Stimulated activated naive CD8-positive, alpha-beta T cell treated with anti-CD3 and anti-CD28 coated beads, Interleukin-15, Interleukin-2, amounts not matched to agents 100 ng/mL and 50 ng/mL, for 24 hours (primary cell): Measurements from ENCODE around the gene GPR21.

ENCODE experiments used
- H3K27ac Mint-ChIP-seq: one replicate; pipeline ENCODE4 v1.8.0; 2021; ENCODE audit warnings: mild to moderate bottlenecking, mixed read lengths
- H3K27me3 Mint-ChIP-seq: one replicate; pipeline ENCODE4 v1.8.0; 2021; ENCODE audit warnings: mixed read lengths
- H3K36me3 Mint-ChIP-seq: one replicate; pipeline ENCODE4 v1.8.0; 2021; ENCODE audit warnings: low read depth, mixed read lengths
- H3K4me1 Mint-ChIP-seq: one replicate; pipeline ENCODE4 v1.8.0; 2021; ENCODE audit warnings: low read depth, mixed read lengths
- H3K4me3 Mint-ChIP-seq: one replicate; pipeline ENCODE4 v1.8.0; 2021; ENCODE audit warnings: mild to moderate bottlenecking, mixed read lengths
- H3K9me3 Mint-ChIP-seq: one replicate; pipeline ENCODE4 v1.8.0; 2021; ENCODE audit warnings: mixed read lengths

The GPR21 gene

GRCh38 chr9:123033352-123033751 lies at the start of gene GPR21:
Gene GPR21, plus strand, starts transcription at chr9:123033667. Its CDS starts 900 bp downstream, at chr9:123034567.
- Mint-ChIP-seq H3K36me3 (peaks cover 26% of the 10 kb centered on the region), H3K4me1 (peaks cover 15% of the 10 kb centered on the region), H3K4me3 (no peak within 1 kb of the TSS), H3K27me3 (no peaks in the 10 kb centered on the region), H3K9me3 (no peaks in the 10 kb centered on the region), H3K27ac (no peak within 1 kb of the TSS)

GRCh38 chr9:122986010-122986409 lies 47.5 kb upstream of the GPR21 start:
- Mint-ChIP-seq H3K9me3 (no peaks in the 10 kb centered on the region), H3K36me3 (peaks cover 22% of the 10 kb centered on the region), H3K4me3 (no peak overlapping the region), H3K27me3 (no peaks in the 10 kb centered on the region), H3K4me1 (peaks cover 5% of the 10 kb centered on the region), H3K27ac (no peak overlapping the region)

- Mint-ChIP-seq H3K27ac (no peak overlapping the region), H3K27me3 (no peaks in the 10 kb centered on the region)
These were observed 45.3 kb upstream of the GPR21 start for GRCh38 chr9:122988141-122988540.

GRCh38 chr9:122988920-122989621 lies 44.4 kb upstream of the GPR21 start:
- H3K27me3 Mint-ChIP-seq = no peaks in the 10 kb centered on the region
- H3K36me3 Mint-ChIP-seq = peaks cover 22% of the 10 kb centered on the region
- H3K9me3 Mint-ChIP-seq = no peaks in the 10 kb centered on the region
- H3K4me1 Mint-ChIP-seq = peaks cover 8% of the 10 kb centered on the region
- no peak overlapping the region for H3K27ac Mint-ChIP-seq
- no peak overlapping the region for H3K4me3 Mint-ChIP-seq

More at GRCh38 chr9:122988141-122988540, 45.3 kb upstream of the GPR21 start:
- H3K36me3 Mint-ChIP-seq = peaks cover 22% of the 10 kb centered on the region
- no peak overlapping the region for H3K4me3 Mint-ChIP-seq
- H3K9me3 Mint-ChIP-seq = no peaks in the 10 kb centered on the region
- peaks cover 8% of the 10 kb centered on the region for H3K4me1 Mint-ChIP-seq

- H3K36me3 Mint-ChIP-seq = peaks cover 27% of the 10 kb centered on the region
- no peak overlapping the region for H3K4me3 Mint-ChIP-seq
- no peaks in the 10 kb centered on the region for H3K27me3 Mint-ChIP-seq
- H3K27ac Mint-ChIP-seq = no peak overlapping the region
- H3K4me1 Mint-ChIP-seq = peaks cover 8% of the 10 kb centered on the region
- H3K9me3 Mint-ChIP-seq = no peaks in the 10 kb centered on the region
These were observed 42.1 kb upstream of the GPR21 start for GRCh38 chr9:122991370-122991830.

GRCh38 chr9:122996586-122996985 lies 36.9 kb upstream of the GPR21 start:
- Mint-ChIP-seq H3K4me1 (peaks cover 1% of the 10 kb centered on the region), H3K36me3 (peaks cover 56% of the 10 kb centered on the region), H3K27ac (no peak overlapping the region), H3K27me3 (no peaks in the 10 kb centered on the region), H3K4me3 (no peak overlapping the region), H3K9me3 (no peaks in the 10 kb centered on the region)

GRCh38 chr9:122998448-122998847 lies 35.0 kb upstream of the GPR21 start:
- no peaks in the 10 kb centered on the region for H3K9me3 Mint-ChIP-seq
- H3K4me1 Mint-ChIP-seq = no peaks in the 10 kb centered on the region
- H3K27ac Mint-ChIP-seq = no peak overlapping the region
- no peak overlapping the region for H3K4me3 Mint-ChIP-seq
- peaks cover 59% of the 10 kb centered on the region for H3K36me3 Mint-ChIP-seq
- H3K27me3 Mint-ChIP-seq = no peaks in the 10 kb centered on the region

- no peak overlapping the region for H3K4me3 Mint-ChIP-seq
These were observed 32.9 kb upstream of the GPR21 start for GRCh38 chr9:123000371-123001068.

GRCh38 chr9:123002754-123003153 lies 30.7 kb upstream of the GPR21 start:
- Mint-ChIP-seq H3K4me1 (no peaks in the 10 kb centered on the region), H3K27ac (no peak overlapping the region), H3K36me3 (peaks cover 43% of the 10 kb centered on the region), H3K9me3 (no peaks in the 10 kb centered on the region), H3K4me3 (no peak overlapping the region), H3K27me3 (no peaks in the 10 kb centered on the region)

More at GRCh38 chr9:123000371-123001068, 32.9 kb upstream of the GPR21 start:
- H3K9me3 Mint-ChIP-seq = no peaks in the 10 kb centered on the region
- no peak overlapping the region for H3K27ac Mint-ChIP-seq
- peaks cover 57% of the 10 kb centered on the region for H3K36me3 Mint-ChIP-seq
- H3K27me3 Mint-ChIP-seq = no peaks in the 10 kb centered on the region
- H3K4me1 Mint-ChIP-seq = no peaks in the 10 kb centered on the region

- Mint-ChIP-seq H3K4me3 (no peak overlapping the region), H3K36me3 (peaks cover 41% of the 10 kb centered on the region), H3K27ac (no peak overlapping the region), H3K27me3 (no peaks in the 10 kb centered on the region), H3K4me1 (no peaks in the 10 kb centered on the region), H3K9me3 (no peaks in the 10 kb centered on the region)
These were observed 30.0 kb upstream of the GPR21 start for GRCh38 chr9:123003466-123003865.

- no peak overlapping the region for H3K4me3 Mint-ChIP-seq
- H3K4me1 Mint-ChIP-seq = no peaks in the 10 kb centered on the region
- H3K9me3 Mint-ChIP-seq = no peaks in the 10 kb centered on the region
- H3K27me3 Mint-ChIP-seq = no peaks in the 10 kb centered on the region
- H3K36me3 Mint-ChIP-seq = peaks cover 29% of the 10 kb centered on the region
- no peak overlapping the region for H3K27ac Mint-ChIP-seq
These were observed 27.5 kb upstream of the GPR21 start for GRCh38 chr9:123005964-123006363.

GRCh38 chr9:123007269-123007668 lies 26.2 kb upstream of the GPR21 start:
- Mint-ChIP-seq H3K4me3 (no peak overlapping the region), H3K36me3 (peaks cover 38% of the 10 kb centered on the region), H3K9me3 (no peaks in the 10 kb centered on the region), H3K27ac (no peak overlapping the region), H3K27me3 (no peaks in the 10 kb centered on the region), H3K4me1 (no peaks in the 10 kb centered on the region)

GRCh38 chr9:123008909-123009308 lies 24.6 kb upstream of the GPR21 start:
- Mint-ChIP-seq H3K36me3 (peaks cover 53% of the 10 kb centered on the region), H3K27me3 (no peaks in the 10 kb centered on the region), H3K27ac (no peak overlapping the region), H3K4me3 (no peak overlapping the region), H3K4me1 (no peaks in the 10 kb centered on the region), H3K9me3 (peaks cover 5% of the 10 kb centered on the region)

GRCh38 chr9:123011380-123011779 lies 22.1 kb upstream of the GPR21 start:
- no peak overlapping the region for H3K4me3 Mint-ChIP-seq
- H3K4me1 Mint-ChIP-seq = no peaks in the 10 kb centered on the region
- H3K36me3 Mint-ChIP-seq = peaks cover 62% of the 10 kb centered on the region
- H3K27me3 Mint-ChIP-seq = no peaks in the 10 kb centered on the region
- H3K27ac Mint-ChIP-seq = no peak overlapping the region
- H3K9me3 Mint-ChIP-seq = peaks cover 7% of the 10 kb centered on the region

- H3K4me1 Mint-ChIP-seq = no peaks in the 10 kb centered on the region
- peaks cover 7% of the 10 kb centered on the region for H3K9me3 Mint-ChIP-seq
- no peaks in the 10 kb centered on the region for H3K27me3 Mint-ChIP-seq
- peaks cover 65% of the 10 kb centered on the region for H3K36me3 Mint-ChIP-seq
- H3K4me3 Mint-ChIP-seq = no peak overlapping the region
- H3K27ac Mint-ChIP-seq = no peak overlapping the region
These were observed 21.5 kb upstream of the GPR21 start for GRCh38 chr9:123011878-123012528.
